Glomerular visceral epithelial cell (primary cell): Measurements from ENCODE around the gene ESRRG.
"Not testable (repeated sequence)": the region's sequence is repeated elsewhere in the genome, so short reads cannot be mapped to it uniquely, and the experiment has no call there.

Experiments used
- DNase-seq: peaks from one replicate; pipeline ENCODE4 v3.0.0-alpha.2; 2016; ENCODE audit errors: extremely low spot score

Gene ESRRG

GRCh38 chr1:216704065-216704464, 19.2 kb downstream of the ESRRG start:
- not testable (repeated sequence) for DNase-seq

GRCh38 chr1:216702170-216702569, 21.1 kb downstream of the ESRRG start:
- no peak for DNase-seq

- no peak for DNase-seq
Observed at GRCh38 chr1:216700779-216701178, 22.4 kb downstream of the ESRRG start.

GRCh38 chr1:216691710-216692109, 31.5 kb downstream of the ESRRG start:
- no peak for DNase-seq

GRCh38 chr1:216690603-216691002, 32.6 kb downstream of the ESRRG start:
- DNase-seq: no peak

- no peak for DNase-seq
Observed at GRCh38 chr1:216688127-216688657, 35.0 kb downstream of the ESRRG start.

- DNase-seq: peak; percentile 2
Observed at GRCh38 chr1:216686860-216687766, 36.1 kb downstream of the ESRRG start.

GRCh38 chr1:216682752-216683151, 40.5 kb downstream of the ESRRG start:
- DNase-seq: no peak

- DNase-seq: no peak
Observed at GRCh38 chr1:216679108-216679507, 44.1 kb downstream of the ESRRG start.

- DNase-seq: peak; percentile 2
Observed at GRCh38 chr1:216670118-216670883, 52.9 kb downstream of the ESRRG start.

- DNase-seq: no peak
Observed at GRCh38 chr1:216666441-216666840, 56.8 kb downstream of the ESRRG start.

- DNase-seq: no peak
Observed at GRCh38 chr1:216665856-216666255, 57.4 kb downstream of the ESRRG start.

- DNase-seq: no peak
Observed at GRCh38 chr1:216665406-216665805, 57.8 kb downstream of the ESRRG start.

- DNase-seq: no peak
Observed at GRCh38 chr1:216662681-216663080, 60.5 kb downstream of the ESRRG start.

- no peak for DNase-seq
Observed at GRCh38 chr1:216660561-216660960, 62.7 kb downstream of the ESRRG start.

- DNase-seq: no peak
Observed at GRCh38 chr1:216653001-216653400, 70.2 kb downstream of the ESRRG start.

GRCh38 chr1:216651826-216652418, 71.3 kb downstream of the ESRRG start:
- DNase-seq: no peak

GRCh38 chr1:216643176-216643575, 80.1 kb downstream of the ESRRG start:
- DNase-seq: no peak

GRCh38 chr1:216641669-216642460, 81.4 kb downstream of the ESRRG start:
- DNase-seq: no peak

- DNase-seq: no peak
Observed at GRCh38 chr1:216640100-216640499, 83.1 kb downstream of the ESRRG start.

GRCh38 chr1:216632980-216633379, 90.2 kb downstream of the ESRRG start:
- DNase-seq: no peak
